ENCODE data around the gene STX1B.
A peak's percentile ranks its signal among the peaks of the same experiment; 100 is the strongest.
"Not testable (repeated sequence)": the region's sequence is repeated elsewhere in the genome, so short reads cannot be mapped to it uniquely, and the experiment has no call there.

The STX1B gene

DNA sequence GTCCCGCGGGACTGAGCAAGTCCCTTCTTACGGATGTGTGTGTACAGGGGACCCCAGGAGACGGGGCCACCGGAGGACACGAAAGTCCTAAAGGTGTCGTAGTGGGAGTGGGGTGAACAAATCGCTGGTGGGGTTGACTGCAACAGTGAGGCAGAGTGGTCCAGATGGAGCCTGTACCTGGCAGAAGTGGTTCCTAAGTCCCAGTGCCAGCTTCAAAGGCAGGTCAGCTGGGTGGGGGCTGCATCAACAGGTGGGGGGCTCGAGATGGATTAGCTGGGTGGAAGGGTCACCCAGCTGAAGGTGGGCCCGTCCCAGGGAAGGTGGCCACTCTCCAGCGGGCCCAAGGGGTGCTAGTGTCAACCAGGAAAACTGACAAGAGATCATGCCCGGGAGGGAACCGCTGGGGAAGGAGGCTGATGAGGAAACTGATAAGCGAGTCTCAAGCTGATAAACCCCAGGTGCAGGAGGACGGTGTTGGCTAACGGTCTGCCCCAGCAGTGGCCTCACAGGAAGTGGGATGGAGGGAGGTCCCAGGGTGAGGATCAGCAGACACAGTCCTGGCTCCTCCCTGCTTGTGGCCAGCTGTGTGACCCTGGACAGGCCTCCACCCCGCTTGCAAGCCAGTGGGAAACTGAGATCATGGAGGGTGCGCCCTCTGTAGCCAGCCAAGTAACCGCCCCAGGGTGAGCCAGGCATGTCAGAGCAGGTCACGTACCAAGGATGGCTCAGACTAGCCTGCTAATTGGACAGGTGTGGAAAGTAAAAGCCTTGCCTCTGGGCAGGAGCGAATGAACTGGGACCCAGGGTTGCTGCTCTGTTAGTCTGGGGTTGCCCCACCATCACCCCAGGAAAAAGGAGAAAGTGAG lies 60.6 kb downstream of the STX1B start:
- peak; percentile 97 for DNase-seq

- DNase-seq = peak; percentile 78
Measured at GRCh38 chr16:30948667-30949649, 61.5 kb downstream of the STX1B start, which contains the start of gene ORAI3. Gene ORAI3, plus strand, starts transcription at chr16:30949068. Its CDS starts 222 bp downstream, at chr16:30949290.

GRCh38 chr16:30947859-30948666 lies 62.4 kb downstream of the STX1B start:
- peak; percentile 87 for DNase-seq

DNA sequence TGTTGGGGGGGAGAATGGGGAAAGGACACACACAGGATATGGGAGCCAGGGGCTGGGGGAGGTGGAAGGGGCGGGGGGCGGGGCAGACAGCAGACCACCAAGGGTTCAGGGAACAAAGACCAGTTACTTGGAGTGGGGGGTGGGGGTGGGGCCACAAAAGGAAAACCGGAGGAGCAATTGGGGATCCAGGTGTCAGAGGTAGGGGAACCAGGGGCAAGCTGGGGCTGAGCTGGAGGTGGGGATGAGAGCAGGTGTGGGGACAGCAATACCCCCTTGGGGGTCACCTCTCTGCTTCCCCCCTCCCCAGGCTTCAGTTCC lies 62.9 kb downstream of the STX1B start:
- DNase-seq = no peak

DNA sequence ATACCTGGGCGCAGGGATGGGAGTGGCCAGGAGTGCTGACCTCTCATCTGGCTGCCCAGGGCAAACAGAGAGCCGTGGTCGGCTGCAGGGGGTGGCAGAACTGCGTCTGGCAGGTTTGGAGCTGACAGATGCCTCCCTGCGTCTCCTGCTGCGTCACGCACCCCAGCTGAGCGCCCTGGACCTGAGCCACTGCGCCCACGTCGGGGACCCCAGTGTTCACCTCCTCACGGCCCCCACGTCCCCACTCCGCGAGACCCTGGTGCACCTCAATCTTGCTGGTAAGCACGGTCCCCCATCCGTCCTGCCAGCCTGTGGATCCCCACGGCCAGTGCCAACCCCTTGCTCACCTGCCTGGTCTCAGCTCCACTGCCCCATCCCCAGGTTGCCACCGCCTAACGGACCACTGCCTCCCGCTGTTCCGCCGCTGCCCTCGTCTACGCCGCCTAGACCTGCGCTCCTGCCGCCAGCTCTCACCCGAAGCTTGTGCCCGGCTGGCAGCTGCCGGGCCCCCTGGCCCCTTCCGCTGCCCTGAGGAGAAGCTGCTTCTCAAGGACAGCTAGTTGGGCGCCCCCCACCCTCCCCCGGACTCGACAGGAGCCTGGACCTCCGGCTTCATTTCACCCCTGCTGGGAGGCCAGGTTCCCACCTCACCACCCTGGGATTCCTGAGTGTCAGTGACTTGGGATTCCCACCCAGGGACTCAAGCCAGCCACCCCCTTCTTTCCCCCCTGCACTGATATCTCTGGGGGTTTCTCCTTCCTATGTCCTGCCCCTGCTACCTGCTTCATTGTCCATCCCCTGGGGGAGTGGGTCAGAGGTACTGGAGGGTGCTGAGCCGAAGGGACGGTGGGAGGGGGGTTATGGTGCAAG lies 63.5 kb downstream of the STX1B start:
- no peak for DNase-seq

DNA sequence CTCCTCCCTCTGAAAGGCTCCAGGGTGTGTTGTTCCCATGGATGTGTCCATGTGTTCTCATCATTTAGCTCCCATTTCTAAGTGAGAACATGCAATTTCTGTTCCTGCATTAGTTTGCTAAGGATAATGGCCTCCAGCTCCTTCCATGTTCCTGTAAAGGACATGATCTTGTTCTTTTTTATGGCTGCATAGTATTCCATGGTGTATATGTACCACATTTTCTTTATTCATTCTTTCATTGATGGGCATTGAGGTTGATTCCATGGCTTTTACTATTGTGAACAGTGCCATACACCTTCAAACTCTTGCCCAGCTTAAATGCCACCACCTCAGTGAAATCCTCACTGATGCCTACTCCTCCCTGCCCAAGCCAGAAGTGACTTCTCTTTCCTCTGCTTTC lies 66.1 kb downstream of the STX1B start:
- no peak for DNase-seq

DNA sequence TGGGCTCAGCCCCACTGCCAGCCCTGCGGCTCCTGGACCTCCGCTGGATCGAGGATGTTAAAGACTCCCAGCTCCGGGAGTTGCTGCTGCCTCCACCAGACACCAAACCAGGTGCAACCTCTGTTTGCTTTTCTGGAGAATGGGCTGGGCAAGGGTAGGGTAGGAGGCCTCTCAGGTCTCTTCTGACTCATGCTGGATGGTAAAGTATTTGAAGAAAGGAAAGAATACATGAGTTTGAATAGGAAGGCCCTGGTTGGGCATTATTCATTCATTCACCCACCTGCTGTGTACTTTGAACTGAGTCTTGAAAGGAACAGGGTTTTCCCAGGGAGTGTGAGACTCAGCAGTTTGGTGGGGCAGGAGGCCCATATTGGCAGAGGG lies 68.0 kb downstream of the STX1B start:
- DNase-seq = no peak

- DNase-seq = peak; percentile 86
Measured at GRCh38 chr16:30941600-30942425, 68.6 kb downstream of the STX1B start.

GRCh38 chr16:30939571-30939970 lies 70.9 kb downstream of the STX1B start:
- not testable (repeated sequence) for DNase-seq
